Hematopoietic multipotent progenitor cell treated with erythropoietin and hydrocortisone succinate and interleukin-3 and kit ligand, for 6 days (in vitro differentiated cells): ENCODE data around the gene MGA.
"Not testable (repeated sequence)": the region's sequence is repeated elsewhere in the genome, so short reads cannot be mapped to it uniquely, and the experiment has no call there.

Experiments
- DNase-seq: peaks from one replicate; pipeline ENCODE4 v3.0.0-alpha.2; 2015

MGA gene

GRCh38 chr15:41727143-41727542 lies 66.9 kb downstream of the MGA start:
- DNase-seq = no peak

- DNase-seq = not testable (repeated sequence)
Measured at GRCh38 chr15:41728061-41728460, 67.9 kb downstream of the MGA start.

DNA sequence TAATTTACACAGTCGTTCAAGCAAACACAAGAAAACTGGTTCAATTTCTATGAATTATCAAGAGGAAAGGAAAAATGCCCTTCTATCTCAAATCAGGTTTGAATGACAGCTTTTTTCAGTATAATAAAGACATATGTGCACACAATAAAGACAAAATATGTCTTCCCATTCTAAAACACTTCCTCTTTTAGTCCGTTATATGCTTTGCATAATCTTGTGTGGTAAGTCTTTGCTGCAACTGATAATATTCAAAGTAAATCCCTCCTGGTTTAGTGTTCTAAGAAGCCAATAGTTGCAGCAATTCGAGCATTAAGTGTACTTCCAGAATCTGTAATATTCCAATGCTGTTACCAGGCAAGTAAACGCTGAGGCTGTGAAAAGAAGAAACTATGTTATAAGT lies 70.3 kb downstream of the MGA start:
- peak; percentile 78 for DNase-seq

GRCh38 chr15:41732483-41732882 lies 72.3 kb downstream of the MGA start:
- DNase-seq = no peak

DNA sequence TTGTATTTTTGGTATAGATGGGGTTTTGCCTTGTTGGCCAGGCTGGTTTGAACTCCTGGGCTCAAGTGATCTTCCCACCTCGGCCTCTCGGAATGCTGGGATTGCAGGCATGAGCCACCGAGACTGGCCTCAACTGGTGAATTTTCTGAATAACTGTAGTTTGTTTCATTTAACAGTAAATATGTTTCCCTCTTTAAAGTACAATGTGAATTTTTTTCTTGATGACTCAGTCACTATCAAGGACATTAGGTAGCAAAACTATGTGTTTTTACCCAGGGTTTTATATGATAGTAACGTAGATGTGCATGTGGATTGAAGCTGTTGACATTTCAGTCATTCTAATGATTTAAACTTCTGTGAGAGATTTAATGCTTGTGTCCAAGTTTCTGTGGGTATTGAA lies 73.9 kb downstream of the MGA start:
- no peak for DNase-seq

- DNase-seq = no peak
Measured at GRCh38 chr15:41735046-41735445, 74.8 kb downstream of the MGA start.

DNA sequence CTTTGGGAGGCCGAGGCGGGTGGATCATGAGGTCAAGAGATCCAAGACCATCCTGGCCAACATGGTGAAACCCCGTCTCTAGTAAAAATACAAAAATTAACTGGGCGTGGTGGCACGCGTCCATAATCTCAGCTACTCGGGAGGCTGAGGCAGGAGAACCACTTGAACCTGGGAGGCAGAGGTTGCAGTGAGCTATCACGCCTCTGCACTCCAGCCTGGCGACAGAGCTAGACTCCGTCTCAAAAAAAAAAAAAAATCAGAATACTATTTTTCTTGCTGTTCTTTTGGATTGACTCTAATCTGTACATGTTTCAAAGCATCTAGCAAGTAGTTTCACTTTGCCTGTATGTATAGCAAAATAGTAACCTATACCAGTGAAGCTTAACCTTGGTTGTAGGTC lies 75.3 kb downstream of the MGA start:
- not testable (repeated sequence) for DNase-seq

GRCh38 chr15:41746802-41747201 lies 86.6 kb downstream of the MGA start:
- DNase-seq = no peak

DNA sequence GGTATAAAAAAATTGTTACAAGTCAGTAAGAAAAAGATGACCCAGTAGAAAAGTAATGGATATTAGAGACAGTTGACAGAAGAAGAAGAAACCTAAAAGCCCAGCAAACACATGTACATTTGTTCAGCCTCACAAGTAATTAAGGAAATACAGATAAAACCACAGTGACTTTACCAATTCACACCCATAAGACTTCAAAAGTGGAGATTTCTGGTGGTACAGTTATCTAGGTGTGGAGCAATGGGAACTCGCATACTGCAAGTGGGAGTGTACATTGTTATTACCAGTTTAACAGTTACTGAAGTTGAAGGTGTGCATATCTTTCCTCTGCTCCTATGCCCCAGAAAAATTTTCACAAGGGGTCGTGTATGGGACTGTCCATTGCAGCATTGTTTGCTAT lies 96.0 kb downstream of the MGA start:
- peak; percentile 26 for DNase-seq

DNA sequence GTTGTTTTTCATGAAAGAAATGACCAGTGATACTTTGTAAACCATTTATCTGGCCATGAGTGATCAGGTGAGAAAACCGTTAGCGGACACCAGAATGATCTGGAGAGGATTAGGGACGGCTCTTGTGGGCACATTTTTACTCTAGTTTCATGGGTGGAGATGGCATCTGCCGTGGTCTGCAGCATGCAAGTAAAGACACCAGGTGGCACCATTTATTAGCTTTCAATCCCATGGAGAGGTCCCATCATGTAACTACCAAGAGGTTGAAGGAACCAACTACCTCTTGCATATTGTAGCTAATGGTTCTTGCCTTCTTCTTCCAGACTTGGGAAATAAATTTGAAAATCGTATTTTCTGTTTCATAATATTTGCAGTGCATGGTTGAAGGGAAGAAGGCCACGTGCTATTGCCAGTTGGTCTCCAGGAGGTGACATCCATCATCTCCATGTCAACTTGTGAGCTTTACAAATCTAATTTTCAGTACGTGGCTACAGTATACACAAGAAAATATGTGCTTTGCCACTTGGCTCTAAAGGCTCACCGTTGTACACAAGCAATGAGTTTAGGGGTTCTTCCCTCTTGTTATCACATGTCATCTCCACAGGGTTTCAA lies 112.6 kb downstream of the MGA start:
- DNase-seq = peak; percentile 91

- no peak for DNase-seq
Measured at GRCh38 chr15:41773332-41773728, 113.1 kb downstream of the MGA start.

GRCh38 chr15:41773729-41774061 lies 113.5 kb downstream of the MGA start:
- no peak for DNase-seq

DNA sequence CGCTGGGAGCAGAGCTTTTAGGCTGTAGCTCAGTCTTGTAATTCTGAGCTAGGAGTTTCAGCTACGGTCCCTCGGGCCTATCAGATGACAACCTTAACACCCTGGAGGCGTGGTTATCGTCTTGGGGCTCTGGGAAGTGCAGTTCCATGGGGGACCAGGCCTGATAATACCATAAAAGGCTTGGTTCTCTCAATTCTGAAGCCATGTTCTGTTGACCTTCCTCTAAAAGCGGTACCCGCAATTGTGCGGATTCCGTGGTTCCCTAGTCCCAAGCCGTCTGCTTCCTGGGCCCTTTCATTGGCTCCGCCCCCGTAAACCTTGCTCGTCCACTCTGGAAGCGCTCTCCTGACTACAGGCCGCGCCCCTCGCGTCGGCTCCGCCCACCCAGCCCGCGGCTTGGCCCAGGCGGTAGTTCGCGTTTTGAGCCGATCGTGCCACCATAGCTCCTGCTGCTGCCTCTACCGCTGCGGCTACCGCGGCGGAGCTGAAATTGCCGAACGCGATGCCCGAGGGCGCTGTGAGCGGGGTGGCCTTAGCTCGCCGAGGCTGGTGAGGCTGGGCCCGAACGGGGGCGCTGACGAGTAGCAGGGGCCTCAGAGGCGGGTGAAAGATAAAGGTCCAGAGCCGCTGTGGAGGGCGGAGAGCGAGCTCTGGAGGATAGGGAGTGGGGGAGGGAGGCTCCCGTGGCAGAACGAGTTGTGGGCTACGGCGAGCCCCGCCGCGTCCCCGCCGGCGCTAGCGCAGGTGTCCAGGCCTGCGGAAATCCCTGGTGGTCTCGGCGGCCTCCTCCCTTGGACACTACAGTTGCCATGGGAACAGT lies 114.1 kb downstream of the MGA start, which contains the start of gene MAPKBP1:
Gene MAPKBP1 (plus strand): TSS at position 423 of the 820 bp plus-strand sequence. CDS start 792 bp downstream, outside the sequence.
- DNase-seq = peak; percentile 98

GRCh38 chr15:41774882-41775417 lies 114.7 kb downstream of the MGA start:
- no peak for DNase-seq

- peak; percentile 35 for DNase-seq
Measured at GRCh38 chr15:41775651-41776050, 115.4 kb downstream of the MGA start.

DNA sequence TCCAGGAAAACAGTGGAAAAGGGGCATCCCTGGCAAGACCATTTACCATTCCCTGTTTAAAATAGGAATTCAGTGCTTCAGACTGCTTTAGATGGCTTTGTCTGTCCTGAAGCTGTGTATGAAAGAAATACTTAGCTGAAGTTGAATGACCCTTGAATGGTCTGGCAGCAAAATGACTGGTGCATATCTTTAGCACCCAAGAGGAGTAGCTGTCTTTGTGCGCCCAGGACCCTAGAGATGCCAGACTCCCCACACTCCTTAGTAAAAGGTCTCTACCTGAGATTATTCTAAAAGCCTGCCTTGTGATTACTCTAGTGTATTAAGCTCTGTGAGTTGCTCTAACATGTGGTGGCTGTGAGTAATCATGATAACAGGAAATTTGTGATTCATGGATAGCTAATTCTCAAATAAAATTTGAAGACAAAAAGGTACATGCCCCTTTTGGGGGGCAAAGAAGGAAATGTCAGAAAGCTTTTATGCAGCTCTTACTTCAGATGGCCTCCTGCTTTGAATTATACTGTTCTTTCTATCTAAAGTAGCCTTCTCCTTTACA lies 117.3 kb downstream of the MGA start:
- DNase-seq = no peak

- no peak for DNase-seq
Measured at GRCh38 chr15:41778521-41778920, 118.3 kb downstream of the MGA start.

DNA sequence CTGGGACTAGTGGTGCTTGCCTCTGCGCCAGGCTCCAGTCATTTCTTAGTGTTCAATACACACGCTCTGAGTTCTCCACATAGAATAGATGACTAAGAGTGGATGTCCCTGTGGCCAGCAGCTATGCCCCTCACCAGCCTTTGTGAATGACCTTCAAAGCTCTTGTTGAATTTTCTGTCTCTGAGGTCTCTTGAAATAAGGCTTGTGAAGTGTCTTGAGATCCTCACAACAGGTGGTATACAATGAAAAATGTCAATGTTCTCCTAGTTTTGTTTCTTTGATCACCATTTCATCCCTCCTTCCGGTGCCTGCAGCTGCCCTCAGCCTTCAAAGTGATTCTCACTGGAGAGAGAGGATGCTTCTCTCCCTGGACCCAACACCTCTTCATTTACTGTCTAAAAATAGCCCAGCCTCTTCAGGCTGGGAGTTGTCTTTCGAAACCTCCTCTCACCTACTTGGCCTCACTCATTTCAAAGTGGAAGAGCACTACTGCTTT lies 119.5 kb downstream of the MGA start:
- DNase-seq = no peak

DNA sequence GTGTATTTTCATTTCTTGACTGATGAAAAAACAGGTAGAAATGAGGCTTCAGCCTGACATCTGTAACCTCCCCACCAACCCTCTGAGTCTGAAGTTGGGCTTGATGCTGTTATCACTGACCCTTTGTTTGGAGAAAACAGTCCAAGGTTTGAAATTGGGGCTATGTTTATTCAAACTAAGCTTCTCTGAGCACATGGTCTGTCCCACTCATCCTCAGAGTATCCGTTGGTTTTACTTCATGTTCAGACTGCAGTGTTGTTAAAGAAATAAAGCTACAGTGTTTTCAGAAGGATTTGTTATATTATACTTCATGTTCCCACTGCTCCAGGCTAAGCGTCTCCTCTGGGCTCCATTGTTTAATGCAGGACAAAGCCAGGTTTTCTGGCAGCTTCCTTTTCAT lies 120.1 kb downstream of the MGA start:
- no peak for DNase-seq

DNA sequence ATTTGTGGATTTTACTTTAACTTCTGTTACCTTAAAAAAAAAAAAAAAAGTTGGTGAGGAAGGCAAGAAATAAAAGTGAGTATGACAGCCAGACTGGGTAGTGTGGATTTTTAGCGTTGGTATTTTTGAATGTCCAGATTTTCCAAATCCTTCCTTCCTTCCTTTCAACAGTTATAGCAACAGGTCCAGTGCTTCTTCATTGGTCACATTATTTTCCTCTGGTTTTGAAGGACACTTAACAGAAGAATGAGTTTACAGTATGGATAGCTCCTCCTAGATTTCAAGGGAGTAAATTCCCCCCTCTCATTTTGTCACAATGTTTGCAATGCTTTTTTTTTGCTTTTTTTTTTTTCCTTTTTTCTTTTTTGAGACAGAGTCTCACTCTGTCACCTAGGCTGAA lies 120.5 kb downstream of the MGA start:
- no peak for DNase-seq

DNA sequence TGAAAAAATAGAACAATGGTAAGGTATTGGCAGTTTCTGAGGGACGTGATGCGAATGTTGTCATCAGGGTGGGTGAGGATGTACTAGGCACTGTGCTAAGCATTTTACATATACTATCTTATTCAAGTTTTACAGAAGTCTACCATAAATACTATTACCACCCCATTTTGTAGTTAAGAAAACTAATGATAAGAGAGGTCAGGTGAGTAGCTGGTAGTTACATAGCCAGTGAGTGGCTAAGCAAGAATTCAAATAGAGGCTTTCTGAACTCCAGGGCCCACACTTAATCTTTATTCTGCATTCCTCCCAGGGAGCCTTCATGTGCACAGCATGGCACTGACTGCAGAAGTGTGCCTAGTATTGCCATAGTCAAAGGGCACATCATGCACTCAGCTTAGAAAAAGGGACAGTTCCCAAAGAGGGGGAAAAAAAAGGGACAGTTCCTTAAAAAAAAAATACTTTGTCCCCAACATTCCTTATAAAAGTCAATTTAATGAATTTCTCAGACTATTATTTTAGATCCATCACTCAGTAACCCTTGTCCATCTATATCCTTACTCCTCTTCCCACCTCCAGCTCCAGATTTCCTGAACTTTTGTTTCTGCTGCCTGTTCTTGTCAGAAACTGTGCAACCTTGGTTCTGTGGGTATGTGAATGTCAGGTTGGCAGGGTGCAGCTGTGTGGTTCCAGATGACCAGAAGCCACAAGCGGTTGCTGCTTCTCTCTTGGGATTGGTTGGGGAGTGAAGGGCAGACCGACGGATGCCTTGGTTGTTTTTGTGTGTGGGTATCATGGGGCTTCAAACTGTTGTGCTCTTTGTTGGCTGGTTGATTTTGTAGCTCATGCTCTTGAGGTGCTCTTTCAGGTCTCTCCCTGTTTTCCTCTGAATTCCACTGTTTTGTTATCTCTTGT lies 122.4 kb downstream of the MGA start:
- DNase-seq = no peak

- DNase-seq = no peak
Measured at GRCh38 chr15:41783296-41783695, 123.1 kb downstream of the MGA start.

DNA sequence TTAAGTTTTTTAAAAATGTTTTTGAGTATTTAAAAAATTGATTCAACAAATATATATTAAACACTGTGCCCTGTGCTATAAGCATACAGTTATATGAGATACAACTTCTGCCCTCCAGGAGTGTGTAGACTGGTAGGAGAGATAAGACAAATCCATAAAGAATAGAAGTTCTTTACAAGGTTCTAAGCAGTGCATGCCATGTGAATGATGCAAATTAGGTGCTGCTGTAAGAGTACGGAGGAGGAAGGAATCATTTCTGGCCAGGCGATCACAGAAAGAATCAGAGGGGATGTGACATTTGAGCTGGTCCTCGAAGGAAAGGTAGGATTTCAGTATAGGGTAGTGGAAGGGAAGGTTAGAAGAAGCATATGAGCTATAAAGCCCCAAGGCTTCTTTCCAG lies 128.1 kb downstream of the MGA start:
- no peak for DNase-seq
